ENCODE results near the gene FARP1.

Gene FARP1

GRCh38 chr13:98456413-98456845, 313.5 kb downstream of the FARP1 start:
- no peaks in the 10 kb centered on the region for H4K20me1 ChIP-seq (ENCODE audit: control insufficient read depth, insufficient read depth, low read depth, low read length)
- peaks cover 86% of the 10 kb centered on the region for H3K36me3 ChIP-seq (ENCODE audit: control insufficient read depth, low read length)
- H3F3A ChIP-seq (ENCODE audit: control insufficient read depth, insufficient read depth): no peaks in the 10 kb centered on the region
- H3K4me2 ChIP-seq (ENCODE audit: low read length): no peak overlapping the region
- H3K27me3 ChIP-seq (ENCODE audit: control insufficient read depth, low read length): no peaks in the 10 kb centered on the region
- H3K79me2 ChIP-seq (ENCODE audit: control insufficient read depth, low read length): no peaks in the 10 kb centered on the region
- H3K9me3 ChIP-seq (ENCODE audit: control insufficient read depth, insufficient read depth, low read length): no peaks in the 10 kb centered on the region
- no peak overlapping the region for H3K4me3 ChIP-seq (ENCODE audit: low read length)
- no peaks in the 10 kb centered on the region for H3K9me2 ChIP-seq (replicated peaks; ENCODE audit: control insufficient read depth, low read length)
- no peak overlapping the region for H3K27ac ChIP-seq (ENCODE audit: low read depth, low read length)
- no peak for TF ChIP-seq CTCF (IDR thresholded peaks at IDR 0.05; ENCODE audit: low read depth, low read length, poor library complexity, severe bottlenecking)
- no peak for TF ChIP-seq EZH2phosphoT487 (IDR thresholded peaks at IDR 0.05; ENCODE audit: borderline replicate concordance, low read length)
- no peaks in the 10 kb centered on the region for H3K4me1 ChIP-seq (ENCODE audit: control insufficient read depth, low read length)

- H3K36me3 ChIP-seq (ENCODE audit: control insufficient read depth, low read length): peaks cover 85% of the 10 kb centered on the region
- no peak overlapping the region for H3K27ac ChIP-seq (ENCODE audit: low read depth, low read length)
- no peak for TF ChIP-seq CTCF (IDR thresholded peaks at IDR 0.05; ENCODE audit: low read depth, low read length, poor library complexity, severe bottlenecking)
- TF ChIP-seq EZH2phosphoT487 (IDR thresholded peaks at IDR 0.05; ENCODE audit: borderline replicate concordance, low read length): no peak
- no peaks in the 10 kb centered on the region for H3K27me3 ChIP-seq (ENCODE audit: control insufficient read depth, low read length)
- no peaks in the 10 kb centered on the region for H4K20me1 ChIP-seq (ENCODE audit: control insufficient read depth, insufficient read depth, low read depth, low read length)
- H3K9me2 ChIP-seq (replicated peaks; ENCODE audit: control insufficient read depth, low read length): no peaks in the 10 kb centered on the region
- H3F3A ChIP-seq (ENCODE audit: control insufficient read depth, insufficient read depth): no peaks in the 10 kb centered on the region
- H3K4me2 ChIP-seq (ENCODE audit: low read length): no peak overlapping the region
- H3K9me3 ChIP-seq (ENCODE audit: control insufficient read depth, insufficient read depth, low read length): no peaks in the 10 kb centered on the region
- no peaks in the 10 kb centered on the region for H3K79me2 ChIP-seq (ENCODE audit: control insufficient read depth, low read length)
- H3K4me1 ChIP-seq (ENCODE audit: control insufficient read depth, low read length): no peaks in the 10 kb centered on the region
- H3K4me3 ChIP-seq (ENCODE audit: low read length): no peak overlapping the region
Observed at GRCh38 chr13:98457053-98457452, 314.2 kb downstream of the FARP1 start.

GRCh38 chr13:98458431-98458830, 315.5 kb downstream of the FARP1 start:
- TF ChIP-seq CTCF (IDR thresholded peaks at IDR 0.05; ENCODE audit: low read depth, low read length, poor library complexity, severe bottlenecking): no peak
- TF ChIP-seq EZH2phosphoT487 (IDR thresholded peaks at IDR 0.05; ENCODE audit: borderline replicate concordance, low read length): no peak
- no peaks in the 10 kb centered on the region for H3F3A ChIP-seq (ENCODE audit: control insufficient read depth, insufficient read depth)
- H4K20me1 ChIP-seq (ENCODE audit: control insufficient read depth, insufficient read depth, low read depth, low read length): 0 out of 2 replicates have a peak, but pooled peaks cover 2% of the 10 kb centered on the region
- no peaks in the 10 kb centered on the region for H3K9me2 ChIP-seq (replicated peaks; ENCODE audit: control insufficient read depth, low read length)
- no peak overlapping the region for H3K27ac ChIP-seq (ENCODE audit: low read depth, low read length)
- H3K9me3 ChIP-seq (ENCODE audit: control insufficient read depth, insufficient read depth, low read length): no peaks in the 10 kb centered on the region
- peaks cover 80% of the 10 kb centered on the region for H3K36me3 ChIP-seq (ENCODE audit: control insufficient read depth, low read length)
- H3K4me3 ChIP-seq (ENCODE audit: low read length): no peak overlapping the region
- H3K4me1 ChIP-seq (ENCODE audit: control insufficient read depth, low read length): no peaks in the 10 kb centered on the region
- H3K27me3 ChIP-seq (ENCODE audit: control insufficient read depth, low read length): no peaks in the 10 kb centered on the region
- no peaks in the 10 kb centered on the region for H3K79me2 ChIP-seq (ENCODE audit: control insufficient read depth, low read length)
- no peak overlapping the region for H3K4me2 ChIP-seq (ENCODE audit: low read length)

Measured in DOHH2 (cell line).